Measurements from ENCODE around the gene PAX6. TPM values are rescaled to one million over a fixed set of nuclear protein-coding genes. Genes with fewer than 3 reads are reported as not detected.

Gene PAX6
- total RNA-seq, 4 donors from 2014 or later, result 0.46 TPM; not detected in 3

DNA sequence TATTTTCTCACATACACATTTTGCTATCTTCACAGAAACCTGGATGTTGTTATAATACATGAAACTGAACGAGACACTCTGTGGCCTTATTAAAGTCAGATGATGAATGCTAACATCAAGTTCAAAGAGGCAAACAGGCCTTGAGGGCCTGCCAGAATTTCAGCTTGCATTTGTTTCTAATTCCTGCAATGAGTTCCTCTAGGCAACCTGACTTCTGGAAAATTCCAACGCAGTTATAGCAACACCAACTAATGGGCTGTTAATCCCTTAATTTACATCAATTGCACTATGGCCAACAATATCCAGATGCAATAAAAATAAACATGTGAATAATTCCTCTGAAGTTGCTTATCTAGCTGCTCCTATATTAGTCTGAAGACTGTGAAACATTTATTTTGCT lies 19.1 kb downstream of the PAX6 start:
- DNase-seq (ENCODE audit: low spot score) (no peak), ATAC-seq (ENCODE audit: low FRiP score) (no peak)
- no peak for TF ChIP-seq CTCF (IDR thresholded peaks at IDR 0.05)

DNA sequence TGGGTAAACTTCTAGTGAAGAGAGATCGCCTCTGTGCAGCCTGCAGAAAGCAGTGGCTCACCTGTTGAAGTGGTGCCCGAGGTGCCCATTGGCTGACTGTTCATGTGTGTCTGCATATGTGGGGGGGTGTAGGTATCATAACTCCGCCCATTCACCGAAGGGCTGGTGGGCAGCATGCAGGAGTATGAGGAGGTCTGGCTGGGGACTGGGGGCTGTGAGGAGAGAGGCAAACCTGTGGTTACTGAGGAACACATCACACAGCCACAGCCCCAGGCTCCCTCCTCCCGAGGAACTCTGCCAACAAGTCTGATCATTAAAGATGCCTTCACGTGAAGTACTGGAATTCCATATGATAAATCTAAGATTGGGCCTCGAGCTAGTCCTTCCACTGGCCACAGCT lies 20.5 kb downstream of the PAX6 start:
- TF ChIP-seq CTCF (IDR thresholded peaks at IDR 0.05), result no peak
- ATAC-seq (ENCODE audit: low FRiP score) (no peak), DNase-seq (ENCODE audit: low spot score) (no peak)

DNA sequence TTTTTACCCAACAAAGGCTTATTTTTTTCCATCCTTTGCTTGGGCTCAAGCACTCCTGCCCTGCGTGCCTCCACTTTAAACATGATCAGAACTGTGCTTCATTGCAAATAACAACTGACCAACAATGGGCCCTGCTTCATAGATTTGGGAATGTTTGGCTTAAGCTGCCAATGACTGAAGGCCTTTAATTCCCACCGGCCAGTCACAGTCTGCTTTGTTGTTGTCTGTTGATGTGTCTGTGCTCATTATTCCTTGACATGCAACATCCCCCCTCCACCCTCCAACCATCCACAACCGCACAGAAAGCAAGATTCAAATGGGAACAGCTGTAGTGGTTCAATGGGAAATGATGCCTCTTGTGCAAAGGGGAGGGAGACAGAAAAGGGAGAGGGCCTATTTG lies 23.0 kb downstream of the PAX6 start:
- TF ChIP-seq CTCF (IDR thresholded peaks at IDR 0.05), result no peak
- DNase-seq (ENCODE audit: low spot score) (no peak), ATAC-seq (ENCODE audit: low FRiP score) (no peak)

- TF ChIP-seq CTCF (IDR thresholded peaks at IDR 0.05), result no peak
- no peak for ATAC-seq (ENCODE audit: low FRiP score)
- DNase-seq (ENCODE audit: low spot score), result no peak
These were observed 24.0 kb downstream of the PAX6 start for GRCh38 chr11:31786996-31787685.

DNA sequence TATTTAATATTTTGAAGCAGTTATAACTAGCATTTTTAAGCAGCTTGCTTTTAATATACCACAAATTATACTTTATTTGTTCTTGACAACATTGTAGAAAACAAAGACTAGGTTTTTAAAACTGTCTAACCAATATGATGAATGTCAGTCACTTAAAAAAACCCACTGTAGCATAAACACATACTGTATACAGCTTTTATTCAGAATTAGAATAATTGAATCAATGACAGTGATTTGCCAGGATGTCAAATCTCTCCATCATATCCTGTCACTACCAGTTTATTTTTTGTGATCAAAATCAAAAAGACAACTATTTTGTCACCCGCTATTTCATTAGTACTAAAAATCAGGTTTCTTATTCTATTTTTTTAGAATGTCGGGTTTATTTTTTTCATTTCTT lies 26.5 kb downstream of the PAX6 start:
- no peak for TF ChIP-seq CTCF (IDR thresholded peaks at IDR 0.05)
- no peak for DNase-seq (ENCODE audit: low spot score)
- ATAC-seq (ENCODE audit: low FRiP score), result no peak

DNA sequence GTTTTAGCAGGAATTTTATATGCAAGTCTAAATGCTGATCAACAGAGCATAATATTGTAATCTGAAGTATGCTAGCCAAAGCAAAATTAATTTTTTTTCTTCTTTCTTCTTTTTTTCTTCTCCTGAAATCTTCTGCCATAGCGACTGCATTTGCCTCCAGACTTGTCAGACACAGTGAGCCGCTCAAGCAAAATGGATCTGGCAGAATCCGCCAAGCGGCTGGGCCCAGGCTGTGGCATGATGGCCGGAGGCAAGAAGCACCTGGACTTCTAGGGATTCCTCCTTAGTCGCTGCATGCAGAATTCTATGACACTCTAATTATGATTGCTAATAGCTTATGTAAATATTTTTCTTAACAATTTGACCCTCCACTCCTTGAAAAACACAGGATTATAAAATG lies 27.9 kb downstream of the PAX6 start:
- DNase-seq (ENCODE audit: low spot score) (no peak), ATAC-seq (ENCODE audit: low FRiP score) (no peak)
- no peak for TF ChIP-seq CTCF (IDR thresholded peaks at IDR 0.05)

DNA sequence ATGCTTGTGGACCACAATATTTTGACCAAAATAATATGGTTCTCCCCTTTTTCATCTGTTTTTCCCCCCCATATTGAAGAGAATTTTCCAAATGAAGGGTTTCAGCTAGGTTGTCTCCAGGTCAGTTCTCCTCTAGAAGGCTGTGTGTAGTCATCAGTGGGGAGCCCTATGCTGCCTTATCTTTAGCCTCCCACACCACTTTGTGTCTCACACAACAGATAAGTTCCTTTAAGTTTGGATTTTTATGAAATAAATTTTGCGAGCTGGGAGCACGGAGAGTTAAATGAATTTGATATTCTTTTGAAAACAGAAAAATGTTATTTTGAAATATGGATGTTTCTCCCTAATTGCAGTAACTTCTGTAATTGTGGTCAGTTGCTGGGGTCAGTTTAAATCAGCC lies 28.9 kb downstream of the PAX6 start:
- TF ChIP-seq CTCF (IDR thresholded peaks at IDR 0.05), result no peak
- no peak for DNase-seq (ENCODE audit: low spot score)
- no peak for ATAC-seq (ENCODE audit: low FRiP score)
